Right lobe of liver (tissue), 4 donors: ENCODE data around the gene ACACA.

ENCODE experiments used
- POLR2A ChIP-seq: fragments of 450-650 bp; IDR thresholded peaks from one replicate; pipeline ENCODE4 v1.6.1; 2017; ENCODE audit warnings: antibody characterized with exemption, mild to moderate bottlenecking
- TF ChIP-seq, protein P1 (sequence below), 4 donors: fragments of 200-600 bp in 3 of 4; fragments of 450-650 bp in 1 of 4; IDR thresholded peaks; one replicate each; pipeline versions ENCODE4 v1.5.1 to v1.8.0; 2016 to 2022; ENCODE audit warnings: antibody characterized with exemption in 4 of 4, mild to moderate bottlenecking in 2 of 4
- donor health status: DM: no; HTN: no; CAD: no.
- donor health status: DM: no; HTN: no; CAD: no.
- donor health status: DM: no; HTN: yes; CAD: no.

DNA sequence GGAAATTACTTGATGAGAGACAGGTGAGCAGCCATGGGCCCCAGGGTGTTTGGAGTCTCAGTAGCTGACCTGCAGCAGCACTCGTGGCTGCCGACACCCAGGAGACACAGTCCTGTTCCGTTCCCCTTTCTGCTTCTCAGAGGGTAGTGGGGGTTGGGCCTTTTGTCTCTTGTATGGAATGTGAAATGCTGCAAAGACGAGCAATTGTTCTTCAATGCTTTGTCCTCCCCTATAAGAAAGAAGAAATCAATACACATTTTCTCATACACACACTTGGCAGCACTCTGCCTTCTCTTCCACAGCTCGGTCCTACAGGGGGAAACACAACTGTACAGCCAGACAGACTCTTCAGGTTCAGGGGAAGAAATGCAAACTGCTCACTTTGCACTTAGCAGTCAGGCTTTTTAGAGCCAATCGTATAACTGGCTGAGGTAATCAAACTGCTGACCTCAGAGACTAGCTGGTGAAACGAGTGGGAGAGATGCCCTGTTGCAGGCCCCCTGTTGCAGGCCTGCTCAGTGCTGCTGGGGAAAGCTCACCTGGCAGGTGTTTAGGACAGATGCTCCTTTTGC, 361.2 kb downstream of the ACACA start:
- TF ChIP-seq, protein P1, sequence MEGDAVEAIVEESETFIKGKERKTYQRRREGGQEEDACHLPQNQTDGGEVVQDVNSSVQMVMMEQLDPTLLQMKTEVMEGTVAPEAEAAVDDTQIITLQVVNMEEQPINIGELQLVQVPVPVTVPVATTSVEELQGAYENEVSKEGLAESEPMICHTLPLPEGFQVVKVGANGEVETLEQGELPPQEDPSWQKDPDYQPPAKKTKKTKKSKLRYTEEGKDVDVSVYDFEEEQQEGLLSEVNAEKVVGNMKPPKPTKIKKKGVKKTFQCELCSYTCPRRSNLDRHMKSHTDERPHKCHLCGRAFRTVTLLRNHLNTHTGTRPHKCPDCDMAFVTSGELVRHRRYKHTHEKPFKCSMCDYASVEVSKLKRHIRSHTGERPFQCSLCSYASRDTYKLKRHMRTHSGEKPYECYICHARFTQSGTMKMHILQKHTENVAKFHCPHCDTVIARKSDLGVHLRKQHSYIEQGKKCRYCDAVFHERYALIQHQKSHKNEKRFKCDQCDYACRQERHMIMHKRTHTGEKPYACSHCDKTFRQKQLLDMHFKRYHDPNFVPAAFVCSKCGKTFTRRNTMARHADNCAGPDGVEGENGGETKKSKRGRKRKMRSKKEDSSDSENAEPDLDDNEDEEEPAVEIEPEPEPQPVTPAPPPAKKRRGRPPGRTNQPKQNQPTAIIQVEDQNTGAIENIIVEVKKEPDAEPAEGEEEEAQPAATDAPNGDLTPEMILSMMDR (IDR thresholded peaks at IDR 0.05): no peak
- no peak for TF ChIP-seq POLR2A
